Testis (tissue), 2 donors: ENCODE results near the gene CD276.

Experiments used
- POLR2A ChIP-seq: fragments of 450-650 bp; IDR thresholded peaks from one replicate; pipeline ENCODE4 v1.6.1; 2017; ENCODE audit warnings: antibody characterized with exemption, mild to moderate bottlenecking, moderate library complexity
- TF ChIP-seq, protein P1 (sequence below), 3 experiments: fragments of 450-650 bp in 2 of 3; fragments of 200-600 bp in 1 of 3; sonication (generic) in 1 of 3; IDR thresholded peaks; one replicate each; pipeline ENCODE4 v1.5.1; 2016 to 2019; ENCODE audit warnings: antibody characterized with exemption in 3 of 3, mild to moderate bottlenecking in 2 of 3, moderate library complexity in 1 of 3

DNA sequence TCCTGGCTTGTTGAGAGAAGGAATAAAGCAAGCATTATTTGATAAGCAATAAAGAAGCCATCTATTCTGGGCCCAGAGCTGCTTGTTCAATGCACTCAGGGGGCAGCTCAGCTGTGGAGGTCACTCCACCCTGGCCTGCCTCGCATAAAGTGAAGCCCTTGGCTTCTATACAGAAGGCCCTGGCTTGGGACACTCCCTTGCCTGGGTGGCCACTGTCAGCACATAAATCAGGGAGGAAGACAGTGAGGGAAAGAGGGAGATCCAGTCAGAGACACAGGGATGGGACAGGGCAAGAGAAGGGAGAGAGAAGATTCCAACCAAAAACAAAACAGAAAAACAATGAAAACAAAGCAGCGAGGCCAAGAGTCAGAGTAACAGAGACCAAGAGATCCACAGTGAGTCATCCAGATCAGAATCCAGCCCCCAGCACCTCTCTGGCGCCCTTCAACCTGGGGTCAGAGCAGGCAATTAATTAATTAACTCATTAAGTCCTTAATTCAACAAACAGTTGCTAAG is 57.2 kb downstream of the CD276 start:
- no peak for TF ChIP-seq POLR2A
- TF ChIP-seq, protein P1, sequence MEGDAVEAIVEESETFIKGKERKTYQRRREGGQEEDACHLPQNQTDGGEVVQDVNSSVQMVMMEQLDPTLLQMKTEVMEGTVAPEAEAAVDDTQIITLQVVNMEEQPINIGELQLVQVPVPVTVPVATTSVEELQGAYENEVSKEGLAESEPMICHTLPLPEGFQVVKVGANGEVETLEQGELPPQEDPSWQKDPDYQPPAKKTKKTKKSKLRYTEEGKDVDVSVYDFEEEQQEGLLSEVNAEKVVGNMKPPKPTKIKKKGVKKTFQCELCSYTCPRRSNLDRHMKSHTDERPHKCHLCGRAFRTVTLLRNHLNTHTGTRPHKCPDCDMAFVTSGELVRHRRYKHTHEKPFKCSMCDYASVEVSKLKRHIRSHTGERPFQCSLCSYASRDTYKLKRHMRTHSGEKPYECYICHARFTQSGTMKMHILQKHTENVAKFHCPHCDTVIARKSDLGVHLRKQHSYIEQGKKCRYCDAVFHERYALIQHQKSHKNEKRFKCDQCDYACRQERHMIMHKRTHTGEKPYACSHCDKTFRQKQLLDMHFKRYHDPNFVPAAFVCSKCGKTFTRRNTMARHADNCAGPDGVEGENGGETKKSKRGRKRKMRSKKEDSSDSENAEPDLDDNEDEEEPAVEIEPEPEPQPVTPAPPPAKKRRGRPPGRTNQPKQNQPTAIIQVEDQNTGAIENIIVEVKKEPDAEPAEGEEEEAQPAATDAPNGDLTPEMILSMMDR (IDR thresholded peaks at IDR 0.05): no peak
